GM21360 (cell line): Measurements from ENCODE around the gene ZFYVE26.

Source experiments
- ATAC-seq: cut with Tn5 transposase; IDR thresholded peaks from one replicate; pipeline ENCODE4 v1.9.1; 2021; ENCODE audit warnings: mild to moderate bottlenecking, moderate library complexity; ENCODE audit not compliant: unreplicated experiment

ZFYVE26 gene

DNA sequence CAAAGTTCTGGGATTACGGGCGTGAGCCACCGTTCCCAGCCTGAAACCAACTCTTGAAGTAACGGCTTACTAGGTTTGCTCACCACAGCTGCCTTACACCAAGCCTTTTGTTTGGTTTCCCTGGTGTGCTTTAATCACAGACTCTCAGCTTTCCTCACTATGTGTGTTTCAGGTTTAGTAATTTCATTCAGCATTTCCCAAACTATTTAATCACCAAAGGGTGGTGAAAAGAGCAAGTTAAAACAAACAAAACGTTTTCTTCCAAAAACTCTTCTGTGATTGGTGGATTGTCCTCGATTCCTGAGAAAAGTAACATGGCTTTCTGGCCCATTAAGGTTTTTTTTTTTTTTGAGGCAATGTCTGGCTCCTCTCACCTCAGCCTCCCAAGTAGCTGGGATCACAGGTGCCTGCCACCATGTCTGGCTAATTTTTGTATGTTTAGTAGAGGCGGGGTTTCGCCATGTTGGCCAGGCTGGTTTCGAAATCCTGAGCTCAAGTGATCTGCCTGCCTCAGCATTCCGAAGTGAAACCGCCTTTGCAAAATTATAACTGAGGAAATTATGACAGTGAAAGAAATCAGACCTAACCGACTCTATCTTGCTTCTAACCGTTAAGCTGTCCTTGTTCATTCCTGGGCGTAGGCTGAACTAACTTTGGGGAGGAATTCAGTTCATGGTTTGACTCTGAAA lies 1.5 kb upstream of the ZFYVE26 start:
- ATAC-seq = no peak

DNA sequence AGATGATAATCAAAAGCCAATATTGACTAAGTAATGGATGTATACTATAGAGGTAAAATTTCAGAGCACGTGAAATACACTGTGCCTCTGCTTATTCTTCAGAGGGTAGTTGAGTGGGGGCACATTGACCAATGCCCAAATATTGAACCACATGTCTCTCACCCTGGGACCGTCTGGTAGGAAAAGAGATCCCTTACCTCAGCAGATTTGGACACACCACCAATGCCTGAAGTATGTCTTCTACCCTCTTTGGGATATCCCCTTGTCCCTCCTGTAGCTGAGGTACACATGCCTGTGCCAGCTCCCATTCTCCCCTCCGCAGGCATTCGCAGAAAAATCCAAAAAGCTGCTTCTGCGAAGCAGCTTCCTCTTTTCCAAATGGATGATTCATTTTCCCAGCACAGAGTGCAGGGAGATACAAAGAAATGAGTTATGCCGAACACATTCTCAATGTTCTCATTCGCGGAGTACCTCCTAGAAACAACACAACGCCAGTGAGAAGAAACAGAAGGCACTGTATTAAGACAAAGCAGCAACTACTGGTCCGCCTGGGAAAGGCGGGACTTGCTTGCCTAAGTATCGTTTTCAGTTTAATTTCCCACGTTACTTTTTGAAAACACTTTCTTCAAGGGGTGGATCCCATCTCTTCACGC lies 691 bp downstream of the ZFYVE26 start:
- ATAC-seq = no peak

DNA sequence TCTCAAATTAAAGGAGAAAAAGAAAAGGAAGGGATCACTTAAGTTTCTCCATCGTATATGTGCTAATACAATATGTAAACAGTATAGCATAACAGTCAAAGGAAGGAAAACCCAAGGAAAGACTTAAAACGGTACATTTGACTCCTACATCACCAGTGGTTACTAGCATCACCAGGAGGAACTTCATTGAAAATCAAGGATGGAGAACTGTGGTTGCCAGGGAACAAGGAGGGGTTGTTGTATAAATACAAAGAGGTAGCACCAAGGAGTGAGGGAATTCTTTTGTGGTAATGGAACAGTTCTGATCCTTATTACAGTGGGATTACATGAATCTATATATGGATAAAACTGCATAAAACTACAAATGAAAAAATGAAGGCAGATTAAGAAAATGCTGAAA lies 1.6 kb downstream of the ZFYVE26 start:
- ATAC-seq = no peak

DNA sequence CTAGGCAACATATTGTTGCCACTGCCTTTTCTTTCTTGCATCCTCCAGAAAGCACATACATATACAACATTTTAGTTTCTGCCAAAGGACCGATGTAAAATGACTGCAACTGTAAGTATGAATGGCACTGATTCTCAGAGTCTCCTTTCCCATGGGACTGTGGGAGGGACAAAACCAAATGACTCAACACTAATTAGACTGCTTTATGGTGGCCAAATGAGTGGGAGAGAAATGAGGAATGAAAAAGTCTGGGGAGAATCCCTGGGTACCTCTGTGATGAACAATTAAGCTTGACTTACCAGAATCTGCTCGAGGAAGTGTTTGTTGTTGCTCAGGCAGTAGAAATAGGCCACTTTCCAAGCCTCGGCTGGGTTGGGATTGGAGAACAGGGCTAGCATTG lies 10.1 kb downstream of the ZFYVE26 start:
- ATAC-seq = no peak

DNA sequence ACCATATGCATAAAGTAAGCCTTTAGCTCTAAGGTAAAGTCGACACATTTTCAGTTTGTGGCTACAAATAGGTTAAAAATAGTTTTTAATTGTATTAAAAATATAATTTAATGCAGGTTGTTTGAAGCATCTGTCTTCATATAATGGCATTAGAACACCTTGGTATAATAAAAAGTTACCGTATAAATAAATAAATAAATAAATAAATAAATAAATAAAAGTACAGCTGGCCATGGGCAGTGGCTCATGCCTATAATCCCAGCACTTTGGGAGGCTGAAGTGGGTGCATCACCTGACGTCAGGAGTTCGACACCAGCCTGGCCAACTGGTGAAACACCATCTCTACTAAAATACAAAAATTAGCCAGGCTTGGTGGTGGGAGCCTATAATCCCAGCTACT lies 15.6 kb downstream of the ZFYVE26 start:
- ATAC-seq = no peak

DNA sequence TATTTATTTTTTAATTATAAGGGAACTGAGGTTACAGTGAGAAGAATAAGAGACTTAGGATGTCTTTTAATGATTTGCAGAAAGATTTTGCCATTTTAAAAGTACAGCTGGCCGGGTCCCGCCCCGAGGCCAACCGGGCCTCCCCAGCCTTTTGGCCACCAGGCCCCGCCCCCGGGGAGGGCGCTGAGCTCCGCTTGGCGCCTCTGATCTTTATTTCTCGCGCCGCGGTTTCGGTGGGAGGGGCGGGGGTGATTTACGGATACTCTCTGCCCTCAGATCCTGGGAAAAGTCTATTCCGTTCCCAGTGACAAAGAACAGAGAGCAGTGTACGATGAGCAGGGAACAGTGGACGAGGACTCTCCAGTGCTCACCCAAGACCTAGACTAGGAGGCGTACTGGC lies 17.7 kb downstream of the ZFYVE26 start:
- no peak for ATAC-seq

DNA sequence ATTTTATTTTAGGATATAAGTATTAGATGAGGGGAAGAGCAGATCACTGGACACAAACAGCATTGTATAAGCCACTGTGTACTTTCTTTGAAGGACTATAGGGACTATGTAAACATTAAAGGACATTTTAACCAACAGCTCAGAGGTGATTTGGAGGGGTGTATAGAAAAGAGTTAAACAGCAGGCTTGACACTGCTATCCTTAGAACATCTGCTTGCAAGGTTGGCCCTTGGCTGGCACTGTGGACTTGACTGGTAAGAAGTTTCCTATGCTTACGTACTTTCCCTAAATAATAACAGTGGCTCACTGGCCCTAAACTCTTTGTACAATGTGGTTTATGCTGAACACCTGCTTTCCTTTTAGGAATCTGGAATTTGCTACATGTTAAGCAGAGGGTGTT lies 28.7 kb downstream of the ZFYVE26 start:
- ATAC-seq = no peak

DNA sequence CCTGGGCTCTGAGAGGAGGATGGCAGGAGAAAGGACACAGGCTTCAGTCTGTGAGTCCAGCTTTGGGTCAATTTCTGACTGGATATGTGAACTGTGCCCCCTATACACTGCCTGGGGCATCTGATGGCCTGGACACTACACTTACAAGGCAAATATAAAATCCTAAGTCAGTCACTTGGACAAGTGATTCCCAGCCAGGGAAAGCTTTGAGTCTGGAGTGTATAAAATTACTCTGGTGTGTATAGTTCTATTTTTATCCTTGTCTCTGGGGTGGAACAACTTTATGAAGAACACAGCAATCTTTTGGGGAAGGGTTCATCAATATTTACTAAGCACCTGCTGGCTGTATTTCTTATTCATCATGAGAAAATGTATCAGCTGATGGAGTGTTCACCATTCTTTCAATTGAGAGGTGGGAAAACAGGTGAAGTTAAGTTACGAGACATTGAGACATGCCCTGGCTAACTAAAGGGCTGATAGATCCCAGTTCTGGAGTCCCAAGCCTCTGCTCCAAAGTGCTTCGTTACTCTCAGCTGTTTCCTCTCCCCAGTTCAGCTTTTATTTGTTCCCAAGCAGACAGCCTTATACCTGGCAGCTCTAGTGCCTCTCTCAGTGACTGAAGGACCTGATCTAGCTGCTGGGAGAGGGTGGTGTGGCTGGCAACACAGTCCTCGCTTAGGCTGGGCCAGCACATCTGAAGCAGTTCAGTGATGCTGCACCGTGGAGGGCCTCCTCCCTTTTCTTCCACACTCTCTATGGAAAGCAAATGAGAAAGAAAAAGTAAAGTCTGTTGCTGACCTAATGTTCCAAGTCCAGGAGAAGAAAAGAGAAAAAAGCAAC lies 30.9 kb downstream of the ZFYVE26 start:
- ATAC-seq = no peak

DNA sequence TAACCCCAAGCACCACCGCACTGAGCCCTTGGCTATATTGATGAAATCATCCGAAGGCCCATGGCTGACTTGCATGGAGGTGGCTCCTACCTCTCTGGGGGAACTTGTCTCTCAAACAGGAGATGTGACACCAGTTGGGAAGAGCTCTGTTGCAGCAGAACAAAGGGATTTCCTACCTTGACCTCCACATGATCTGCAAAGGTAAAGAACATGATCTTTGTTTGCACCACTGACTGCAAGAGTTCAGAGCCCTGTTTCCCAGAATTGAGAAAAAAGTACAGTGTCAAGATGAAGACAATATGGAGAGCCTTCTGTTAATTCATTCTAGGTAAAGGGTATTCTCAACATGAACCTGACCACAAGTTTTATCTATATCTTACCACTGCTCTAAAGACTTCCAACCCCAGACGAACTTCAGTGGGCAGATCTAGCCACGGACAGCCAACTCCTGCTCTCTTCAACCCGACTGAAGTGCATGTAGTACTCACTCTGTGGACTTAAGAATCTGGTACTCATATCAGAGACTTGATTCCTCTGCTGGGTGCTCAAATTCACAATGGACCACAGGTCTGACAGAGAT lies 32.1 kb downstream of the ZFYVE26 start:
- ATAC-seq = no peak

DNA sequence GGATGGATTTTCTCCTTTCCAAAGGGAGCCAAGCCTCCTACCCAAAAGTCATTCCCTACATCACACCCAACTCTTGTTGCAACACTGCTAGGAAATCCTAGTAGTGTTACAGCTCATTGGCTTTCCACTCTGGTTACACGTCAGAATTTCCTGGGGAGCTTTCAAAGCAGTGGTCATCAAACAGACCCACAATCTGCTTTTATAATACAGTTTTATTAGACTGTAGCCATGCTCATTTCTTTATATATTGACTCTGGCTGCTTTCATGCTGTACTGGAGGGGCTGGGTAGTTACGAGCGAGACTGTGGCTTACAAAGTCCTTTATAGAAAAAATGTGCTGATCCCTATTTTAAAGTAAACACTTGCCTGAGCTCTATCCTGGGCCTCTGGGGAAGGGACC lies 34.3 kb downstream of the ZFYVE26 start:
- no peak for ATAC-seq

DNA sequence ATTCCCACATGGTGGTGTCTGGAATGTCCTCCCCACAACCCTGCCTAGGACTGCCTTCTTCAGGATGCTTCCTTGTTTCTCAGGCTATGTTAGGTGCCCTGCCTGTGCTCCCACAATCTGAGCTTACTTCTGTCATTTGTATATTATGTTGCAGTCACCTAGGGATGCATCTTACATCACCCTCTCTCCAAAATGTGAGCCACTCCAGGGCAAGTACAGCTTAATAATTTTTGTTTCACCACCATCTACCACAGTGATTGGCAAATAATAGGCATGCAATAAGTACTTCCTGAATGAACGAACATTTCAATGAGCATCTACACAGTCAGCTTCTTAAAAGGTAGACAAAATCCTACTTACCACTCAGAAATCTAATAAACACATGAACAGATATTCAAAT lies 37.6 kb downstream of the ZFYVE26 start:
- ATAC-seq = no peak

DNA sequence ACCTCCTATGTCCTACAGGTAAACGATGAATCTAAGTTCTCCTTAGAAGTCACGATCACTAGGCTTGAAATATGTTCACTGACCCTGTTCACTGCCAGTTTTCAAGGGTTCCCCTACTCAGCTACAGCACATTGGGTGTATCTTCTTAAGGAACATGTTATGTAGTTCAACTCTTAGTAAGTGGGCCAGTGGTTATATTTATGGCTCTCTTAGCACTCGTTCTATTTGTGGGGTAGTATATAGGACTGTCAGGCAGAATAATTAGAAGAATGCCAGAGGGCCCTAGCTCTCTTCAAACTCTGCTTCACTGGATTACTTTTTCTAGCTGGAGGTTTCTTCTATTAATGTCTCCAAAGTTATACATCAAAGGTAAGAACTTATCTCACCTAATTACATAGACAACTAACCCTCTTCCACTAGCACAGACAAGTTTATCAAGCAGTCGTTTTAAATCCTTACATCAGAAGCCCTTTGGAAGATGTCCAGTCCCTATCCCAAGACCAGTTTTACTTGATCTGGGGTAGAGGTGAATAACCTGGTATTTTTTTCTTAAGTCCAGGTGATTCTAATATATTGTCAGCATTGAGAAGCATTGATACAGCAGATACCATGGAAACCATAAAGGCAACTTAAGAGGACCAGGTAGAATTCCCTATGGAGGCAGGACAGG lies 39.6 kb downstream of the ZFYVE26 start:
- ATAC-seq = no peak

DNA sequence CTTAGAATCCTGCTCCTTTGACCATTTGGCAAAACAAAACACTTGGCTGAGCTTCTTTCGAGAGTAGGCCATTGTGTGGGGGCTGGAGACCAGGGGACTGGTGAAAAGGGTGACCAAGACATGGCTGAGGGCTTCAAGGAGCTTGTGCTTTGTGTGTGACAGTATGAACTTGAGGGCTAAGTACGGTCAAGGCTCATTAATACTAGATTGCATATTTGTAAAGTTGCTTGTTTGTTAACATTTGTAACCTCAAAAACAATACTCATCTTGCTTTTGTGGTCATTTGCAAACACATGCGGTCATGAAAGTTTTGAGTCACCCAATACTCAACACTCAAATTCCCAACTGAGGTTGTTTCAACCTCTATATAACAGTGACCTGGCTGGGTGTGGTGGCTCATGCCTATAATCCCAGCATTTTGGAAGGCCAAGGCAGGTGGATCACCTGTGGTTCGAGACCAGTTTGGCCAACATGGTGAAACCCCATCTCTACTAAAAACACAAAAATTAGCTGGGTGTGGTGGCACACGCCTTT lies 42.5 kb downstream of the ZFYVE26 start:
- ATAC-seq = no peak

DNA sequence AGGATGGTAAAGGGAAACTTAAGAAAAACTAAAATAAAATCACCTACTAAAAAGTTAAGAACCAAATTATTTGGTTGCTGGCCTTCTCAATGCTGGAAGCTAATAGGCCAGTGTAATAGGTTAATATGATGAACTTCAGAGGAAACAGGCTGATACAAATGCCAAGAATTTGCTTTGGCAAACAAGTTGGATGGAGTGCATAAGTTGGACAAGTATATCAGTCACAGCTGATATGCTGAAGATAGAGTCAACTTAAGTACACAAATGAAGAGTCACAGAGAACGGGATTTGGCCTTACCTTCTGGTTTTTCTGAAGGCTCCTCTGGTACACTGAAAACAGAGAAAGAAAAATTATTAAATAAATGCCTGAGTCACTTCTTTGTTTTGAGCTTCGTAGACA lies 48.2 kb downstream of the ZFYVE26 start:
- ATAC-seq = no peak

DNA sequence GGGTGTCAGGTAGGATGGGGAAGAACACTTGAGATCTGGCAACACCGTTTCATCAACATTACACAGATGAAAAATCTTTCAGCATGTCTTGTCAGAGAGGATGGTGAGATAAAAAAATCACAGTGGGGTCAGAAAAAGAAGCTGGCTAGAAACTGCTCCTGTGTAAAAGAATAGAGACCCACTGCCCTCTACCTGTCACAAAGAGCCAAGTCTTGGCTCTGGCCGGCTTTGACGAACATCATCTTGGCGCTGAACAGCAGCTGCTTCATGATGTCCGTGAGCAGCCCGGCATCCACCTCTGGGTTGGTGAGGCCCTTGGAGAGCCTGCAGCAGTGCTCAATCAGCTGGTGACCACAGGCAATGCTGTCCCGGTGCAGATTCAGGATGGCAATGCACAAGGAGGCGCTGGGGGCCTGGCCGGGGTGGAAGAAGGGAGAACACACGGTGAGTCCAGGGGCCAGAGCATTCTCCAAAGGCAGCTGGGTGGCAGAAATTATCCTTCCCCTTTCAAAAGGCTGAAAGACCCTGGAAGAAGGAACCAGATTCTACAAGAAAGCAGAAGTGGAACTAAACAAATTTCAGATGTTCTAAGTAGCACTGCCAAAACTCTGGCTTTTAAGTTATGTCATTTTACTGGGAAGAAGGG lies 50.2 kb downstream of the ZFYVE26 start:
- no peak for ATAC-seq

DNA sequence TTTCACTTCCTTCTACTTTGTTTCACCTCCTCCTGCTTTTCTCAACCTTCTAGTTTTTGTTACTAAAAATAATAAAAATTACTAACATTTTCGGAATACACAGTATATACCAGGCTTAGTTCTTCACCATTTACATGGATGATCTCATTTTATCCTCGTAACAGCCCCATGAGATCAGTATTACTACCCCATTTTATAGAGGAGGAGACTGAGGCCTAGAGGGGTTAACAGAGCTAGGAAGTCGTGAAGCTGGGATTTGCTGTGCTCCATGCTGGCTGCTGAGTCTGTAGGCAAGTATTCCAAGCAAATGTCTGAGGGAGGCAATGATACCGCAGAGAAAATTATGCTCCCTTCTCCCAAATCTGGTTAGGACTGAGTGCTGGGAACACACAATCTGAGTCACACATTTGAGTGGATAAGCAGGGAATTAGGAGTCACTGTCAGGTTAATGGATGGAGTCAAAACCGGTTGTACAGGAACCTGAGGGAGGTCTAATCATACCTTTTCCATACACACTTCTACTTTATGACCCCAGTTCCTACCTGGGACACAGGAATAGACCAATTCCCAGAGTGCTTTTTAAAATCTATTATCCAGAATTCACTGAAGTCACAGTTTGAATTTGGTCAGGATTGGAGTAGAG lies 51.1 kb downstream of the ZFYVE26 start:
- ATAC-seq = no peak

DNA sequence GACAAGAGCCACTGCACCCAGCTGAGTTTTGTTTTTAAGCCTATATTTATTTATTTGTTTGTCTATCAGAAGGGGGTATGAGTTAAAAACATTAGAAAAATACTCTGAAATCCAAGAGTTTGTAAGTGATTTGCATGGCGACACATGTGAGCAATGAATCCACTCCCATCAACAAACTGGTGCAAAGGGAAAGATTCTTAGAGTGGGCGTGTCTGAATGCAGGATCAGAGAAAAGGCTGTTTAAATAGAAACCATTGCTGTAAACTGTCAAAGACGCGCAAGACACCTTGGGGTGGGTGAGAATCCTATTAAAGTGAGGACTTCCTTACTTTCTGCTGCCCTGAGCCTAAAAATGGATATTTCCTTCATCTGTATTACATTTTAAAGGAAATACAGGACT lies 51.9 kb downstream of the ZFYVE26 start:
- no peak for ATAC-seq

DNA sequence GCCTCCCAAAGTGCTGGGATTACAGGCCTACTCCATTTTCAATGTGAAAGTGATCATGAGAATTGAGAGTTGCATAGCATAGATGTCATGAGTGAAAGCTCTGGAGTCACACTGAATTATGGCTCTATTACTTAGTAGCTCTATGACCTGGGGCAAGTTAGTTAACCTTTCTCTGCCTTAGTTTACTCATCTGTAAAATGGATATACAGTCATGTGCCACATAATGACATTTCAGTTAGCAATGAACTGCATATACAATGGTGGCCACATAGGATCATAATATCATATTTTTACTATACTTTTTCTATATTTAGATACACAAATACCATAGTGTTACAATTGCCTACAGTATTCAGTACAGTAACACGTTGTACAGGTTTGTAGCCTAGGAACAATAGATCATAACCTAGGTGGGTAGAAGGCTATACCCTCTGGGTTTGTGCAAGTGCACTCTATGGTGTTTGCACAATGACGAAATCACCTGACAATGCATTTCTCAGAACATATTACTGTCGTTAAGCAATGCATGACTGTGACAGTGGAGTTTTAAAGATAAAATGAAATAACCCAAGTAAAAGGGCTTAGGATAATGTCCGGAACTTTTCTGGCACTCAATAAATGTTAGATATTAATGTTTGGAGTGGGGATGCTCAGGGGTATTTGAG lies 53.1 kb downstream of the ZFYVE26 start:
- ATAC-seq = no peak

DNA sequence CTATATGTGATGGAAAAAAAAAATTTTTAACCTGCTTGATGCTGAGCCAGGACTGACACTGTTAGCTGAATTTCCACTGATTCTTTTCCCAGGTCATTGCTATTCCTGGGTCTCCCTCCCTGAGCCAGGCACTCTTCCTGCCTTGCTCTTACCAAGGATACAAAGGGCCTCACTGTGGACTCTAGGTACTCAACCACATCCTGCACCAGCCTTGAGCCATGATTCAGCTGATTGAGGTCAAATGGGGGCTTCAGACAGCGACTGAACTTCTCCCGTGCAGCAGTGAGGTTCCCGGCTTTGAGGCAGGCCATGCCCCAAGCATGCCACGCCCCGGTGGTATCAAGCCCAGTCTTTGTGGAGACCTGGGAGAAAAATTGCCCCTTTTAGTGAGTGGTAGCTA lies 54.3 kb downstream of the ZFYVE26 start:
- no peak for ATAC-seq
